Coronary artery (tissue), 2 donors: ENCODE data around the gene PAFAH2.

Experiments
- DNase-seq: peaks from one replicate; pipeline ENCODE4 v3.0.0-alpha.2; 2017; ENCODE audit warnings: low spot score
- H3K27ac ChIP-seq, 2 donors: fragments of 200-600 bp; sonication (generic); one replicate each; pipeline ENCODE4 v1.5.1; 2016 to 2019
- H3K4me3 ChIP-seq: fragments of 200-600 bp; sonication (generic); 2 replicates; pipeline ENCODE4 v1.5.1; 2016; ENCODE audit warnings: mild to moderate bottlenecking, moderate library complexity
- TF ChIP-seq, protein P1 (sequence below): fragments of 200-600 bp; sonication (generic); IDR thresholded peaks from one replicate; pipeline ENCODE4 v1.5.1; 2019; ENCODE audit warnings: antibody characterized with exemption

Gene PAFAH2

DNA sequence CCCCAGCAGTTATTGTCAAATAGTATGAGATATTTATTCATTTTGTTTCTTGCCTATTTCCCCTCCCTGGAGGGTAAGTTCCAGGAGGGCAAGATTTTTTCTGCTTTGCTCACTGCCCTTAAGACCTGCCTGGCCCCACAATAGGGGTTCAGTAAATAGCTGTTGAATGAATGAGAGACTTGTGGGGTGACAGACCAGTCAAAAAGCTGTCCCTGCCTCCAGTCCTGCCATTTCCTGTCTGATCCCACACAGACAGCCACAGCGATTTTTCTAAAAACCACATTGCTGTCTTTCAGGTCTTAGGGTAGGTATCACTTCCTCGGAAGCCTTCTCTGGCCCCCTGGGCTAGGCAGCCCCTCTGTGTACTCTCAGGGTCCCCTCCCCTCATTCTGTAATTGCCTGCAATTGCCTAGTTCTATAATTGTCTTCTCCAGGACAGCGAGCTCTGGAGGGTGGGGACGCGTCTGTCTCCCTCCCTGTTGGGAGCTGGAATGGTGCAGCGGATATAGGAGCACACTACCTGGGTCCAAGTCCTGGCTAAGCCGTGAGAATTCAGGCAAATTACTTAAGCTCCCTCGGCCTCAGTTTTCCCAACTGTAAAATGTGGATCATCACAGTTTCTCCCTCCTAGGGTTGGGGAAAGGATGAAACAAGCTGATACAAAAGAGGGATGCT is 21.9 kb upstream of the PAFAH2 start:
- Histone ChIP-seq H3K27ac (no peak overlapping the region), H3K4me3 (no peak overlapping the region)
- no peak for DNase-seq
- TF ChIP-seq, protein P1, sequence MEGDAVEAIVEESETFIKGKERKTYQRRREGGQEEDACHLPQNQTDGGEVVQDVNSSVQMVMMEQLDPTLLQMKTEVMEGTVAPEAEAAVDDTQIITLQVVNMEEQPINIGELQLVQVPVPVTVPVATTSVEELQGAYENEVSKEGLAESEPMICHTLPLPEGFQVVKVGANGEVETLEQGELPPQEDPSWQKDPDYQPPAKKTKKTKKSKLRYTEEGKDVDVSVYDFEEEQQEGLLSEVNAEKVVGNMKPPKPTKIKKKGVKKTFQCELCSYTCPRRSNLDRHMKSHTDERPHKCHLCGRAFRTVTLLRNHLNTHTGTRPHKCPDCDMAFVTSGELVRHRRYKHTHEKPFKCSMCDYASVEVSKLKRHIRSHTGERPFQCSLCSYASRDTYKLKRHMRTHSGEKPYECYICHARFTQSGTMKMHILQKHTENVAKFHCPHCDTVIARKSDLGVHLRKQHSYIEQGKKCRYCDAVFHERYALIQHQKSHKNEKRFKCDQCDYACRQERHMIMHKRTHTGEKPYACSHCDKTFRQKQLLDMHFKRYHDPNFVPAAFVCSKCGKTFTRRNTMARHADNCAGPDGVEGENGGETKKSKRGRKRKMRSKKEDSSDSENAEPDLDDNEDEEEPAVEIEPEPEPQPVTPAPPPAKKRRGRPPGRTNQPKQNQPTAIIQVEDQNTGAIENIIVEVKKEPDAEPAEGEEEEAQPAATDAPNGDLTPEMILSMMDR = no peak

DNA sequence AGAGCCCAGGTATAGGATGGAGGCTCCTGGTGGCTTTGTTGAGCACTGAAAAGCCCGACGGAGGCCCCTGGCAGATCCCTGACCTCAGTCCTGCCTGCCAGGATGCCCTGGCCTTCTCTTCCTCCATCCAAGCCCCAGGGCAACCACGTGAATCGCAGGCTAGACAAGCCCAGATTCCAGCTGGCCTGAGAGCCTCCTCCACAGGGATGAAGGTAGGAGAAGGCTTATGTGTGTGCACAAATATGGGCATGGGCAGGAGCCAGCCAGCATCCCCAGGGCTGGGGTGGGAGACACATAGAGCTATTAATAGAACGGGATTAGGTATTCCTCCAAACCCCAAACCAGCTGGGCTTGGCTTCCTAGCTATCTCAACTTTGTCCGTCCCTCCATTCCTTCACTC is 19.7 kb upstream of the PAFAH2 start:
- Histone ChIP-seq H3K27ac (no peak overlapping the region), H3K4me3 (no peak overlapping the region)
- TF ChIP-seq, protein P1 = no peak
- no peak for DNase-seq

DNA sequence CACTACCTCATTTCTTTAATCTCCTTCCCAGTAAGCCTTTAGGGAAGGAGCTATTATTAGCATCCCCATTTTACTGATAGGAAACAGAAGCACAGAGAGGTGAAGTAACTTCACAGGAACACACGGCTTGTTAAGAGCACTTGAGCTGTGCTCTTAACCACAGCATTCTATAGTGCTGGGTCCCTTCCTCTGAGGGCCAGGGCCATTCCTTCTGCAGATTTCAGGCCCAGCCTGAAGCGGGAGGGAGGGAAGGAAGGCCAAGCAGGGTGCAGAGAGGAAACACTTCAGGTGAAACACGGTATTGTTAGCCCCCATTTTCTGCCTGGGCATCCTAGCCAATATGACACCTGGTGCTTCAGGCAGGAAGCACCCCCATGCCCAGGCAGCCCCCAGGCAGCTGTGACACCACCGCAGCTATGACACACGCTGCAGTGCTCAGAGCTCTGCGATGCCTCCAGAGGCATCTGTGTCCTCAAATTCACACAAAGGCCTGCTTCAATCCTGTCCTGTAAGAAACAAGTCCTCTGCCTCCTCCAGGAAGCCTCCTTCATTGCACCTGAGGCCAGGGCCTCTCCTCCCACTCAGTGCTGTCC is 19.2 kb upstream of the PAFAH2 start:
- TF ChIP-seq, protein P1 = no peak
- Histone ChIP-seq H3K4me3 (no peak overlapping the region), H3K27ac (no peak overlapping the region)
- DNase-seq = no peak

DNA sequence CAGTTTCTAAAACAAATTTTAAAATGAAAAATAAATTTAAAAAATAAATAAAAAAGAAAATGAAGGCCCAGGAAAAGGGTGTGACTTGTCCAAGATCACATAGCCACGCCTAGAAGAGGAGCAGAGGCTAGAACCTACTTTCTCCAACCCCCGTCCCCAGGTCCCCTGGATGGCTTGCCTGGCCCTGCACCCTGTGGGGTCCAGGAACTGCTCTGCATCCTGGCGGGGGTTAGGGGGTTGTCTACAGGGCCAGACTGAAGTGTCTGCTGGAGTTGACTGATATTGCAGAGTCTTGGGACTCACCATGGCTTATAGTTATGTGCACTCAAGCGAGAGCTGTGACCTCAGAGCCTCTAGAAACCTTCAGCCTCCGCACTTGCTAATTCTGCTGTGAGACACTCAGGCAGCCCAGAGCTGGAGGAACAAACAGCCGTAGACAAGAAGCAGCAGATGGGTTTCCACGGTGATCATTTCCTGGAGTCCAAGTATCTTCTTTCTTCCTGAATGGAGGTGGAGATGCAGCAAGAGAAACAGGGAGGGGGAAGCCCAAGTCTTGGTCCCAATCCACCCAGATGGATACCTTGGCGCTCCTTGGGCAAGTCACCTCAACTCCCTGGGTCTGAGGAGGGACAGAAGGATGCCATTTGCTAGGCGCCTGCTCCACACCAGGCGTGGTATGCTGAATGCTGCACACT is 18.5 kb upstream of the PAFAH2 start:
- TF ChIP-seq, protein P1 = no peak
- Histone ChIP-seq H3K4me3 (no peak overlapping the region), H3K27ac (no peak overlapping the region)
- no peak for DNase-seq

DNA sequence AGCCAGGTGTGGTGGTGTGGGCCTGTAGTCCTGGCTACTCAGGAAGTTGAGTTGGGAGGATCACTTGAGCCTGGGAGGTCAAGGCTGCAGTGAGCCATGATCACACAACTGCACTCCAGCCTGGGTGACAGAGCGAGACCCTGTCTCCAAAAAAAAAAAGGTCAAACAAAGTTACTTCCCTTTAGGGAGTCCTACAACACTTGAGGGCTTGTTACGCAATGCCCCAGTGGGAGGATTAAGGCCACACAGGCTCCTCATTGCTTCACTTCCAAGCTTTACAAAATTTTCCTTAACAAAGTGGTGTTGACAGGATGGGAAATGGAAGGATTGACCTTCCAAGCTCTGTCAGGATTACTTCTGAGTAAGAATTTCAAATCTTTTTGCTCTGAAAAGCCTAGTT is 17.5 kb upstream of the PAFAH2 start:
- Histone ChIP-seq H3K4me3 (no peak overlapping the region), H3K27ac (no peak overlapping the region)
- no peak for DNase-seq
- TF ChIP-seq, protein P1 = no peak

DNA sequence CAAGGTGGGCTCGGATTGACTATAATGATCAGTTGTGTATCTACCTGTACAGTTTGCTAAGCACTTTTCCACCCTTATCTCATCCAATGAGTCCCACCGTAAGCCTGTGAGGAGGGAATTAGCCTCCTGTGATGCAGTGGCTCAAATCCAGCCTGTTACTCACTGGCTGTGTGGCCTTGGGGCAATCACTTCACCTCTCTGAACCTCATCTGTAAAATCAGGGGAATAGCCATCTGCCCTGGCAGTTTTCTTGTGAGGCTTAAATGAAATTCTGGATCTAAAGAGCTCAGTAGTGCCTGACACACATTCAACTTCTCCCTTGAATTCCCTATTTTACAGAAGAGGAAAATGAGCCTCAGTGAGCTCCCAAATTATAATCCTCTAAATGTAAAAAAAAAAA is 16.3 kb upstream of the PAFAH2 start:
- Histone ChIP-seq H3K27ac (no peak overlapping the region), H3K4me3 (no peak overlapping the region)
- no peak for DNase-seq
- TF ChIP-seq, protein P1 = no peak

DNA sequence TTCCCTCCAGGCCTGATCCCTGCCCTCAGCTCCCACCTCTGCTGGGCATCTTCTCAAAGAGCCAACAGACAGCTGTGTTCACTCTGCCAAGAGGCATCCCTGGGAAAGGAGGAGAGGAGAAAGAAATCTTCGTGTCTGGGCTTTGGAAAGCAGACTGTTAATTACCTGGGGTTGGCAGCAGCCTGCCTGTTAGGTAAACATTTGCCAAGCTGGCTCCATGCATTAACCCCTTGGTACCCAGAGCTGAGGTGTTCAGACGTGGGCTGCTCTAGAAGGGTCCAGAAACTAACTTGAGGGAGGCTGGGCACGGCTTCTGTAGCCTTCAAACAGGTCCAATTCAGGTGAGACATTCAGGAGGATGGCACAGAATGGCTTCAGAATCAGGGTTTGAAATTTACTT is 15.0 kb upstream of the PAFAH2 start:
- H3K4me3 ChIP-seq = no peak overlapping the region
- TF ChIP-seq, protein P1 = no peak
- H3K27ac ChIP-seq = no peak overlapping the region
- no peak for DNase-seq
